ENCODE data around the gene NRCAM. TPM values are rescaled to one million over a fixed set of nuclear protein-coding genes. Genes with fewer than 3 reads are reported as not detected.

Gene NRCAM
- total RNA-seq, 4 donors from 2014 or later: 0.77 to 30.3 (median 2.0) TPM; not detected in 1

GRCh38 chr7:108322046-108322445 is 134.2 kb downstream of the NRCAM start:
- intact Hi-C loops (cut with DNase I; ENCODE audit: low total_unique reads): no loop called here
- TF ChIP-seq POLR2A (IDR thresholded peaks at IDR 0.05) (no peak), CTCF (IDR thresholded peaks at IDR 0.05) (no peak)
- no peak overlapping the region for H3K27ac ChIP-seq
- H3K4me3 ChIP-seq: no peak overlapping the region
- no peak for DNase-seq
- H3K27me3 ChIP-seq: no peaks in the 10 kb centered on the region
- H3K36me3 ChIP-seq: no peaks in the 10 kb centered on the region
- H3K4me1 ChIP-seq: no peaks in the 10 kb centered on the region
- H3K9me3 ChIP-seq: no peaks in the 10 kb centered on the region

- intact Hi-C loops (cut with DNase I; ENCODE audit: low total_unique reads): no loop called here
- no peaks in the 10 kb centered on the region for H3K4me1 ChIP-seq
- no peak overlapping the region for H3K27ac ChIP-seq
- no peaks in the 10 kb centered on the region for H3K9me3 ChIP-seq
- no peak for DNase-seq
- TF ChIP-seq POLR2A (IDR thresholded peaks at IDR 0.05): no peak
- no peak for TF ChIP-seq CTCF (IDR thresholded peaks at IDR 0.05)
- H3K36me3 ChIP-seq: no peaks in the 10 kb centered on the region
- no peak overlapping the region for H3K4me3 ChIP-seq
- no peaks in the 10 kb centered on the region for H3K27me3 ChIP-seq
Observed at GRCh38 chr7:108321359-108321758, 134.9 kb downstream of the NRCAM start.

GRCh38 chr7:108316708-108317107 is 139.5 kb downstream of the NRCAM start:
- Histone ChIP-seq H3K36me3 (no peaks in the 10 kb centered on the region), H3K9me3 (no peaks in the 10 kb centered on the region), H3K4me1 (no peaks in the 10 kb centered on the region), H3K27ac (no peak overlapping the region), H3K27me3 (no peaks in the 10 kb centered on the region), H3K4me3 (no peak overlapping the region)
- no peak for DNase-seq
- intact Hi-C loops (cut with DNase I; ENCODE audit: low total_unique reads): no loop called here
- TF ChIP-seq POLR2A (IDR thresholded peaks at IDR 0.05) (no peak), CTCF (IDR thresholded peaks at IDR 0.05) (no peak)

GRCh38 chr7:108314551-108314950 is 141.7 kb downstream of the NRCAM start:
- H3K4me3 ChIP-seq: no peak overlapping the region
- no peaks in the 10 kb centered on the region for H3K9me3 ChIP-seq
- no peak overlapping the region for H3K27ac ChIP-seq
- intact Hi-C loops (cut with DNase I; ENCODE audit: low total_unique reads): no loop called here
- no peaks in the 10 kb centered on the region for H3K36me3 ChIP-seq
- TF ChIP-seq POLR2A (IDR thresholded peaks at IDR 0.05): no peak
- TF ChIP-seq CTCF (IDR thresholded peaks at IDR 0.05): no peak
- no peaks in the 10 kb centered on the region for H3K27me3 ChIP-seq
- no peak for DNase-seq
- H3K4me1 ChIP-seq: no peaks in the 10 kb centered on the region

- no peak overlapping the region for H3K4me3 ChIP-seq
- no peak for DNase-seq
- no peaks in the 10 kb centered on the region for H3K9me3 ChIP-seq
- H3K36me3 ChIP-seq: no peaks in the 10 kb centered on the region
- no peak for TF ChIP-seq CTCF (IDR thresholded peaks at IDR 0.05)
- no peak for TF ChIP-seq POLR2A (IDR thresholded peaks at IDR 0.05)
- no peaks in the 10 kb centered on the region for H3K4me1 ChIP-seq
- no peak overlapping the region for H3K27ac ChIP-seq
- H3K27me3 ChIP-seq: no peaks in the 10 kb centered on the region
- intact Hi-C loops (cut with DNase I; ENCODE audit: low total_unique reads): no loop called here
Observed at GRCh38 chr7:108314049-108314448, 142.2 kb downstream of the NRCAM start.
